Measurements from ENCODE around the gene RHOH.

- TF ChIP-seq CTCF (IDR thresholded peaks at IDR 0.05; ENCODE audit: insufficient read depth, low read depth, low read length): no peak
- TF ChIP-seq EZH2 (IDR thresholded peaks at IDR 0.05; ENCODE audit: insufficient read depth, low read length): no peak
These were observed 8.7 kb downstream of the RHOH start for GRCh38 chr4:40205259-40206198.

Data from astrocyte (in vitro differentiated cells and primary cell).